Liver (tissue), 9 donors: ENCODE data around the gene GLT1D1. TPM values are rescaled to one million over a fixed set of nuclear protein-coding genes. Genes with fewer than 3 reads are reported as not detected.

Experiments used
- DNase-seq: peaks from one replicate; pipeline ENCODE4 v3.0.0-alpha.2; 2017; ENCODE audit warnings: low spot score
- H3K27ac ChIP-seq, 2 donors: one replicate each; pipeline ENCODE4 v1.7.0; 2013; ENCODE audit warnings: inconsistent platforms in 2 of 2, low read length in 2 of 2, control low read depth in 1 of 2, low read depth in 1 of 2, mild to moderate bottlenecking in 1 of 2
- H3K27me3 ChIP-seq, 4 donors: one replicate each; pipeline versions ENCODE4 v1.6.1 to v1.7.0; 2013; ENCODE audit warnings: low read length in 3 of 4, inconsistent platforms in 1 of 4, mild to moderate bottlenecking in 1 of 4, moderate library complexity in 1 of 4; ENCODE audit not compliant: control insufficient read depth in 4 of 4, insufficient read depth in 4 of 4
- H3K36me3 ChIP-seq, 4 donors: one replicate each; pipeline versions ENCODE4 v1.6.1 to v1.7.0; 2013; ENCODE audit warnings: low read length in 3 of 4, mild to moderate bottlenecking in 3 of 4, low read depth in 1 of 4, moderate library complexity in 1 of 4; ENCODE audit not compliant: control insufficient read depth in 4 of 4, insufficient read depth in 3 of 4
- H3K4me1 ChIP-seq, 4 donors: one replicate each; pipeline versions ENCODE4 v1.6.1 to v1.7.0; 2013; ENCODE audit warnings: low read length in 3 of 4, mild to moderate bottlenecking in 3 of 4, moderate library complexity in 1 of 4; ENCODE audit not compliant: control insufficient read depth in 4 of 4, insufficient read depth in 4 of 4
- H3K4me3 ChIP-seq, 3 donors: one replicate each; pipeline versions ENCODE4 v1.6.1 to v1.7.0; 2013; ENCODE audit warnings: low read length in 3 of 3, control low read depth in 1 of 3, low read depth in 1 of 3, mild to moderate bottlenecking in 1 of 3
- H3K9ac ChIP-seq, 2 donors: one replicate each; pipeline ENCODE4 v1.7.0; 2013; ENCODE audit warnings: low read length in 2 of 2, mild to moderate bottlenecking in 2 of 2, moderate library complexity in 2 of 2, control low read depth in 1 of 2, low read depth in 1 of 2
- H3K9me3 ChIP-seq, 4 donors: one replicate each; pipeline versions ENCODE4 v1.6.1 to v1.7.0; 2013; ENCODE audit warnings: low read length in 3 of 4; ENCODE audit not compliant: control insufficient read depth in 4 of 4
- ATF3 ChIP-seq: IDR thresholded peaks from 2 replicates; pipeline ENCODE4 v1.6.1; 2016; ENCODE audit warnings: antibody characterized with exemption
- CTCF ChIP-seq: fragments of 150-350 bp; IDR thresholded peaks from 2 replicates; pipeline ENCODE4 v1.5.1; 2017; ENCODE audit warnings: improper control_type of control experiment, low read depth, low read length; ENCODE audit not compliant: missing input control
- EGR1 ChIP-seq, 2 donors: IDR thresholded peaks; 2 replicates each; pipeline ENCODE4 v1.6.1; 2016 to 2018; ENCODE audit warnings: antibody characterized with exemption in 2 of 2, low read depth in 2 of 2
- FOXA1 ChIP-seq: IDR thresholded peaks from 2 replicates; pipeline ENCODE4 v1.6.1; 2016; ENCODE audit warnings: antibody characterized with exemption
- FOXA2 ChIP-seq: IDR thresholded peaks from 2 replicates; pipeline ENCODE4 v1.6.1; 2016; ENCODE audit warnings: antibody characterized with exemption
- GABPA ChIP-seq, 2 donors: IDR thresholded peaks in 1 of 2; conservative IDR thresholded peaks in 1 of 2; 2 replicates each; pipeline ENCODE4 v1.6.1; 2016; ENCODE audit warnings: antibody characterized with exemption in 2 of 2, mild to moderate bottlenecking in 1 of 2, moderate library complexity in 1 of 2
- HNF4A ChIP-seq, 2 donors: conservative IDR thresholded peaks; 2 replicates each; pipeline ENCODE4 v1.6.1; 2016; ENCODE audit warnings: antibody characterized with exemption in 2 of 2, mild to moderate bottlenecking in 2 of 2
- JUND ChIP-seq, 2 donors: IDR thresholded peaks; 2 replicates each; pipeline ENCODE4 v1.6.1; 2016; ENCODE audit warnings: antibody characterized with exemption in 2 of 2
- RAD21 ChIP-seq, 2 donors: IDR thresholded peaks; 2 replicates each; pipeline ENCODE4 v1.6.1; 2016; ENCODE audit warnings: antibody characterized with exemption in 2 of 2, mild to moderate bottlenecking in 2 of 2
- REST ChIP-seq: IDR thresholded peaks from 2 replicates; pipeline ENCODE4 v1.6.1; 2016; ENCODE audit warnings: antibody characterized with exemption, mild to moderate bottlenecking
- RXRA ChIP-seq, 2 donors: IDR thresholded peaks; 2 replicates each; pipeline ENCODE4 v1.6.1; 2017 to 2018; ENCODE audit warnings: antibody characterized with exemption in 2 of 2, mild to moderate bottlenecking in 1 of 2
- SP1 ChIP-seq: IDR thresholded peaks from 2 replicates; pipeline ENCODE4 v1.6.1; 2018; ENCODE audit warnings: antibody characterized with exemption, mild to moderate bottlenecking
- TAF1 ChIP-seq: conservative IDR thresholded peaks from 2 replicates; pipeline ENCODE4 v1.6.1; 2016; ENCODE audit warnings: antibody characterized with exemption, mild to moderate bottlenecking
- YY1 ChIP-seq: IDR thresholded peaks from 2 replicates; pipeline ENCODE4 v1.6.1; 2016; ENCODE audit warnings: antibody characterized with exemption, mild to moderate bottlenecking
- ZBTB33 ChIP-seq: IDR thresholded peaks from 2 replicates; pipeline ENCODE4 v1.6.1; 2016; ENCODE audit warnings: antibody characterized with exemption
- WGBS: extraction: QIAGEN DNeasy Blood & Tissue Kit; methylation state at CpG from one replicate; pipeline ENCODE4 v1.1.7; 2013; 5-methylcytosine and 5-hydroxymethylcytosine counted together
- polyA plus RNA-seq, 2 donors: library from polyadenylated mRNA; stranded (reverse) in 1 of 2; unstranded in 1 of 2; fragments of 200-250 nt in 1 of 2; fragments of >200 nt in 1 of 2; fragmentation: Nextera tagmentation in 1 of 2; extraction: Ambion mirVana in 1 of 2; gene quantifications; one replicate each; pipeline versions ENCODE4 v1.2.1 to v1.2.3, GENCODE V29; 2013 to 2015
- total RNA-seq, 2 donors: library from RNA; depleted of rRNA; stranded (reverse); fragments of >200 nt; gene quantifications; one replicate each; pipeline ENCODE4 v1.2.3, GENCODE V29; 2014
- donor health status: healthy.
- donor health status: healthy.
- donor health status: healthy.
- donor health status: healthy.
- donor health status: healthy.

GLT1D1 gene
- total and polyA plus RNA-seq, 4 donors = 10.4 to 17.7 (median 13.9) TPM

- no peaks in the 10 kb centered on the region for H3K9me3 ChIP-seq
- peaks cover under 1 to 20% (median 11%) of the 10 kb centered on the region in 4 donors for H3K4me1 ChIP-seq
- peak; percentile 48 for DNase-seq
- H3K4me3 ChIP-seq = peak overlapping the region; percentile 80 to 83 (median 80)
- peak overlapping the region; percentile 26 to 64 for H3K9ac ChIP-seq
- no peaks in the 10 kb centered on the region for H3K27me3 ChIP-seq
- peak overlapping the region; percentile 97 to 98 for H3K27ac ChIP-seq
- TF ChIP-seq ZBTB33 (no peak), JUND (IDR thresholded peaks at IDR 0.05) (no peak), FOXA2 (no peak)
- peaks cover 0 to 2% (median 0%) of the 10 kb centered on the region in 4 donors for H3K36me3 ChIP-seq
- WGBS = under 1% methylated on average over 88 of the region's 88 CpGs
Measured at GRCh38 chr12:128823216-128823915, 29.9 kb upstream of the GLT1D1 start.

GRCh38 chr12:128823916-128824839 lies 29.1 kb upstream of the GLT1D1 start, which contains the start of gene SLC15A4:
SLC15A4 (minus strand) TSS chr12:128823958; CDS start chr12:128823943, 15 bp downstream.
- WGBS = 3% methylated on average over 63 of the region's 63 CpGs
- H3K9ac ChIP-seq = peak within 1 kb of the TSS; percentile 79 to 87
- TF ChIP-seq RXRA (IDR thresholded peaks at IDR 0.05) = peak in 1 of 2 donors; percentile 7
- TF ChIP-seq GABPA (IDR thresholded peaks at IDR 0.05 in 1 of 2, conservative IDR thresholded peaks at IDR 0.05 in 1 of 2) = peak; percentile 76 to 94
- peak; percentile 73 for TF ChIP-seq YY1
- peak; percentile 91 for TF ChIP-seq REST
- no peak for TF ChIP-seq ATF3
- no peak for TF ChIP-seq CTCF
- TF ChIP-seq RAD21 (IDR thresholded peaks at IDR 0.05) = peak; percentile 35 to 60
- TF ChIP-seq ZBTB33 = peak; percentile 99
- TF ChIP-seq JUND (IDR thresholded peaks at IDR 0.05) = no peak
- peak in 1 of 2 donors; percentile 36 for TF ChIP-seq EGR1 (IDR thresholded peaks at IDR 0.05; ENCODE audit: low read depth in 2 of 2)
- TF ChIP-seq FOXA1 = peak; percentile 18
- TF ChIP-seq FOXA2 = no peak
- peak; percentile 15 to 41 for TF ChIP-seq HNF4A (conservative IDR thresholded peaks at IDR 0.05)
- TF ChIP-seq SP1 = peak; percentile 59
- TF ChIP-seq TAF1 = peak; percentile 80
- H3K27me3 ChIP-seq = no peaks in the 10 kb centered on the region
- peak within 1 kb of the TSS; percentile 83 to 88 (median 85) for H3K4me3 ChIP-seq
- no peaks in the 10 kb centered on the region for H3K9me3 ChIP-seq
- peaks cover 0 to 2% (median 0%) of the 10 kb centered on the region in 4 donors for H3K36me3 ChIP-seq
- DNase-seq = peak; percentile 93
- H3K27ac ChIP-seq = peak within 1 kb of the TSS; percentile 97 to 98
- H3K4me1 ChIP-seq = peaks cover 0 to 19% (median 11%) of the 10 kb centered on the region in 4 donors
